Esophagus muscularis mucosa (tissue), 4 donors: ENCODE data around the gene CLIC5. TPM values are rescaled to one million over a fixed set of nuclear protein-coding genes. Genes with fewer than 3 reads are reported as not detected.

ENCODE experiments used
- DNase-seq: peaks from one replicate; pipeline ENCODE4 v3.0.0-alpha.2; 2017; ENCODE audit errors: extremely low spot score
- H3K27ac ChIP-seq, 4 donors: fragments of 200-600 bp; sonication (generic); replicated peaks in 1 of 4; 1 replicate in 3 of 4; 2 replicates in 1 of 4; pipeline ENCODE4 v1.5.1; 2016 to 2019; ENCODE audit warnings: mild to moderate bottlenecking in 1 of 4
- H3K27me3 ChIP-seq, 4 donors: fragments of 200-600 bp; sonication (generic); one replicate each; pipeline versions ENCODE4 v1.5.1 to v1.6.0; 2016 to 2019
- H3K36me3 ChIP-seq, 4 donors: fragments of 200-600 bp; sonication (generic); one replicate each; pipeline ENCODE4 v1.5.1; 2016 to 2019
- H3K4me1 ChIP-seq, 4 donors: fragments of 200-600 bp; sonication (generic); one replicate each; pipeline ENCODE4 v1.5.1; 2016 to 2019
- H3K4me3 ChIP-seq, 4 donors: fragments of 200-600 bp; sonication (generic); 1 replicate in 2 of 4; 2 replicates in 2 of 4; pipeline ENCODE4 v1.5.1; 2016 to 2019; ENCODE audit warnings: mild to moderate bottlenecking in 4 of 4, moderate library complexity in 1 of 4
- H3K9me3 ChIP-seq, 4 donors: fragments of 200-600 bp; sonication (generic); 1 replicate in 3 of 4; 2 replicates in 1 of 4; pipeline ENCODE4 v1.5.1; 2016 to 2019
- EP300 ChIP-seq: sonication (generic); formaldehyde crosslinking; IDR thresholded peaks from one replicate; pipeline ENCODE4 v1.6.1; 2017; ENCODE audit warnings: antibody characterized with exemption
- POLR2A ChIP-seq: fragments of 450-650 bp; IDR thresholded peaks from one replicate; pipeline ENCODE4 v1.6.1; 2017; ENCODE audit warnings: antibody characterized with exemption, moderate library complexity, mild to moderate bottlenecking, low read depth
- POLR2AphosphoS5 ChIP-seq, 2 donors: sonication (generic); formaldehyde crosslinking; IDR thresholded peaks; one replicate each; pipeline ENCODE4 v1.6.1; 2017; ENCODE audit warnings: antibody characterized with exemption in 2 of 2
- WGBS: methylation state at CpG from one replicate; pipeline ENCODE4 v1.1.5; 2018; 5-methylcytosine and 5-hydroxymethylcytosine counted together
- intact Hi-C: fragments of 100-400 bp; cut with DNase I; formaldehyde crosslinking; loops from one replicate; pipeline ENCODE4 v1.15.1; 2023
- total RNA-seq, 4 donors: library from RNA; depleted of rRNA; stranded (reverse); fragments of >200 nt; gene quantifications; one replicate each; pipeline versions ENCODE4 v1.1.0 to v1.2.1, GENCODE V29; 2016
- TF ChIP-seq, protein P1 (sequence below), 3 experiments: fragments of 200-600 bp in 2 of 3; fragments of 450-650 bp in 1 of 3; sonication (generic) in 2 of 3; IDR thresholded peaks; one replicate each; pipeline ENCODE4 v1.5.1; 2017 to 2019; ENCODE audit warnings: antibody characterized with exemption in 3 of 3, mild to moderate bottlenecking in 2 of 3, moderate library complexity in 1 of 3

CLIC5 gene
- total RNA-seq, 4 donors from 2014 or later = 5.3 to 7.2 (median 6.3) TPM

- Histone ChIP-seq H3K9me3 (no peaks in the 10 kb centered on the region), H3K36me3 (peaks cover 0 to 3% (median 0%) of the 10 kb centered on the region in 4 donors), H3K4me3 (no peak overlapping the region), H3K27me3 (no peaks in the 10 kb centered on the region), H3K27ac (no peak overlapping the region), H3K4me1 (peaks cover 0 to 44% (median 0%) of the 10 kb centered on the region in 4 donors)
- intact Hi-C loops = no loop called here
- 89% methylated on average over 1 of the region's 1 CpG for WGBS
- TF ChIP-seq POLR2A = no peak
- no peak for TF ChIP-seq POLR2AphosphoS5 (IDR thresholded peaks at IDR 0.05)
- TF ChIP-seq, protein P1, sequence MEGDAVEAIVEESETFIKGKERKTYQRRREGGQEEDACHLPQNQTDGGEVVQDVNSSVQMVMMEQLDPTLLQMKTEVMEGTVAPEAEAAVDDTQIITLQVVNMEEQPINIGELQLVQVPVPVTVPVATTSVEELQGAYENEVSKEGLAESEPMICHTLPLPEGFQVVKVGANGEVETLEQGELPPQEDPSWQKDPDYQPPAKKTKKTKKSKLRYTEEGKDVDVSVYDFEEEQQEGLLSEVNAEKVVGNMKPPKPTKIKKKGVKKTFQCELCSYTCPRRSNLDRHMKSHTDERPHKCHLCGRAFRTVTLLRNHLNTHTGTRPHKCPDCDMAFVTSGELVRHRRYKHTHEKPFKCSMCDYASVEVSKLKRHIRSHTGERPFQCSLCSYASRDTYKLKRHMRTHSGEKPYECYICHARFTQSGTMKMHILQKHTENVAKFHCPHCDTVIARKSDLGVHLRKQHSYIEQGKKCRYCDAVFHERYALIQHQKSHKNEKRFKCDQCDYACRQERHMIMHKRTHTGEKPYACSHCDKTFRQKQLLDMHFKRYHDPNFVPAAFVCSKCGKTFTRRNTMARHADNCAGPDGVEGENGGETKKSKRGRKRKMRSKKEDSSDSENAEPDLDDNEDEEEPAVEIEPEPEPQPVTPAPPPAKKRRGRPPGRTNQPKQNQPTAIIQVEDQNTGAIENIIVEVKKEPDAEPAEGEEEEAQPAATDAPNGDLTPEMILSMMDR (IDR thresholded peaks at IDR 0.05) = no peak
- no peak for TF ChIP-seq EP300
- DNase-seq = no peak
These were observed 13.4 kb downstream of the CLIC5 start for GRCh38 chr6:46002264-46002663.

- H3K27me3 ChIP-seq = no peaks in the 10 kb centered on the region
- intact Hi-C loops = no loop called here
- no peak for TF ChIP-seq POLR2AphosphoS5 (IDR thresholded peaks at IDR 0.05)
- whole genome bisulfite sequencing = 64% methylated on average over 1 of the region's 1 CpG
- H3K4me3 ChIP-seq = no peak overlapping the region
- H3K36me3 ChIP-seq = peaks cover 0 to 3% (median 0%) of the 10 kb centered on the region in 4 donors
- H3K4me1 ChIP-seq = peaks cover 0 to 37% (median 0%) of the 10 kb centered on the region in 4 donors
- H3K27ac ChIP-seq = no peak overlapping the region
- no peaks in the 10 kb centered on the region for H3K9me3 ChIP-seq
- no peak for DNase-seq
These were observed 14.8 kb downstream of the CLIC5 start for GRCh38 chr6:46000905-46001304.

DNA sequence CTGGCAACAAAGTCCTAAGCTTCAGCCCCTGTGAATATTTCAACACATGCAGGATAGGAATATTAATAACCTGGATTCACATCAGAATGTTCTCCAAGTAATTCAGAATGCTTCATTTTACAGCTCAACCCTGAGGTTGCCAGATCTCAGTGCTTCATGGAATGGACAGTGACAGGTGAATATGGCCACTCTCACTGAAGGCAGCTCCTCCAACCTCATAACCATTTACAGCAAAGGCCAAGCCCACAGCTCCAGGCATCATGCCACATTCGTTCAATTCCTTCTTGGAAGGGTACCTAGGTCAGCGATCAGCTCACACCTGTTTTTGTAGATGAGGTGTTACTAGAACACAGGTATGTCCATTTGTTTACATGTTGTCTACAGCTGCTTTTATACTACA lies 17.1 kb downstream of the CLIC5 start:
- TF ChIP-seq EP300 = no peak
- no peak for TF ChIP-seq POLR2AphosphoS5 (IDR thresholded peaks at IDR 0.05)
- no peak for TF ChIP-seq POLR2A
- TF ChIP-seq, protein P1 (IDR thresholded peaks at IDR 0.05) = no peak
- peaks cover 0 to 23% (median 0%) of the 10 kb centered on the region in 4 donors for H3K4me1 ChIP-seq
- H3K9me3 ChIP-seq = no peaks in the 10 kb centered on the region
- H3K27ac ChIP-seq = no peak overlapping the region
- peaks cover 0 to 3% (median 0%) of the 10 kb centered on the region in 4 donors for H3K36me3 ChIP-seq
- DNase-seq = no peak
- WGBS = 95% methylated on average over 2 of the region's 2 CpGs
- H3K4me3 ChIP-seq = no peak overlapping the region
- no peaks in the 10 kb centered on the region for H3K27me3 ChIP-seq
- intact Hi-C loops = no loop called here

DNA sequence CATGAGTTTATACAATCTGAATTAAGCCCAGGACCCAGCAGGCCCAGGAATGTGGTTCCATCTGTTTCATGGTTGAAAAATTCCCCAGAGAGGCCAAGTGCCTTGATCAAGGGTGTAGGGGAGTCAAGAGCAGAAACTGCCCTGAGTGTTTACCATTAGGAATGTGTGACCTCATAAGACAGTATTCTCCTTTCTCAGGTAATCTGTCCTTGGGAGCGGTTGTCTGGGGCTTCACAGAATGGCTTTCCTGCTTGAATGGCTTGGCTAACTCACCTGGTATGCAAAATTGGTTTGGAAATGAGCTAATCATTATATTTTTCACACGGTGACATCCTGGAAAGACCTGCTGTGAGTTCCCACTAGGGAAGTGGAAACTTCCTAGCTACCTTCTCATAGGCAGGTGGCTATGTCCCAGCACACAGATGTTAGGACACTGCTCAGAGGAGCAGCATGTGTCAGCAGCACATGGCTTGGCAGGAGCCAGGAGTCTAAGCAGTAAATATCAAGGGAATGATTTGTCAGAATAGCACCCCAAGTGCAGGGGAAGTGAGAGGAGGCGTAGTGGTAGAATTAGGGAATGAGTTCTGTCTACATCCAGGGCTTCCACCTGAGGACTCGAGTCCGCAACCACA lies 17.7 kb downstream of the CLIC5 start:
- no peak for DNase-seq
- 73% methylated on average over 5 of the region's 5 CpGs for WGBS
- intact Hi-C loops = no loop called here
- H3K9me3 ChIP-seq = no peaks in the 10 kb centered on the region
- H3K27ac ChIP-seq = no peak overlapping the region
- TF ChIP-seq POLR2AphosphoS5 (IDR thresholded peaks at IDR 0.05) (no peak), EP300 (no peak), POLR2A (no peak)
- TF ChIP-seq, protein P1 (IDR thresholded peaks at IDR 0.05) = no peak
- H3K27me3 ChIP-seq = no peaks in the 10 kb centered on the region
- H3K4me3 ChIP-seq = no peak overlapping the region
- H3K4me1 ChIP-seq = peaks cover 0 to 22% (median 0%) of the 10 kb centered on the region in 4 donors
- peaks cover 0 to 3% (median 0%) of the 10 kb centered on the region in 4 donors for H3K36me3 ChIP-seq

GRCh38 chr6:45991189-45991588 lies 24.5 kb downstream of the CLIC5 start:
- TF ChIP-seq POLR2A (no peak), POLR2AphosphoS5 (IDR thresholded peaks at IDR 0.05) (no peak), EP300 (no peak)
- TF ChIP-seq, protein P1 (IDR thresholded peaks at IDR 0.05) = no peak
- Histone ChIP-seq H3K9me3 (no peaks in the 10 kb centered on the region), H3K4me1 (peaks cover 0 to 31% (median 8%) of the 10 kb centered on the region in 4 donors), H3K36me3 (no peaks in the 10 kb centered on the region), H3K27ac (no peak overlapping the region), H3K4me3 (no peak overlapping the region), H3K27me3 (no peaks in the 10 kb centered on the region)
- DNase-seq = no peak
- WGBS = 77% methylated on average over 1 of the region's 1 CpG
- intact Hi-C loops = no loop called here
